Activated CD4-positive, alpha-beta T cell treated with anti-CD3 and anti-CD28 coated beads for 36 hours (primary cell): ENCODE measurements around the gene ABTB1. TPM values are rescaled to one million over a fixed set of nuclear protein-coding genes. Genes with fewer than 3 reads are reported as not detected.

ENCODE experiments used
- ATAC-seq: fragments of 200-7000 bp; cut with Tn5 transposase; one replicate; pipeline ENCODE4 v1.10.0; 2021; ENCODE audit warnings: mild to moderate bottlenecking, moderate library complexity
- CTCF ChIA-PET: fragments of 350-600 bp; sonication (Branson Sonifier 250); formaldehyde crosslinking; loops from one replicate; lab custom pipeline; 2021; ENCODE audit warnings: antibody characterized with exemption; lab: Charles Lee
- POLR2A ChIA-PET: fragments of 350-600 bp; sonication (Branson Sonifier 250); formaldehyde crosslinking; loops from one replicate; lab custom pipeline; 2021; ENCODE audit warnings: antibody characterized with exemption, inconsistent platforms; lab: Charles Lee
- DNase-seq: peaks from one replicate; pipeline ENCODE4 v3.0.0-alpha.2; 2020
- H3K27ac Mint-ChIP-seq: one replicate; pipeline ENCODE4 v1.8.0; 2021; ENCODE audit warnings: mixed read lengths
- H3K27me3 Mint-ChIP-seq: one replicate; pipeline ENCODE4 v1.8.0; 2021; ENCODE audit warnings: mixed read lengths
- H3K36me3 Mint-ChIP-seq: one replicate; pipeline ENCODE4 v1.8.0; 2021; ENCODE audit warnings: low read depth, mixed read lengths
- H3K4me1 Mint-ChIP-seq: one replicate; pipeline ENCODE4 v1.8.0; 2021; ENCODE audit warnings: mixed read lengths
- H3K4me3 Mint-ChIP-seq: one replicate; pipeline ENCODE4 v1.8.0; 2021; ENCODE audit warnings: mild to moderate bottlenecking, moderate library complexity, mixed read lengths
- H3K9me3 Mint-ChIP-seq: one replicate; pipeline ENCODE4 v1.8.0; 2021; ENCODE audit warnings: low read depth, mixed read lengths
- intact Hi-C, 2 experiments: fragments of 100-400 bp; cut with DNase I in 1 of 2; cut with micrococcal nuclease in 1 of 2; formaldehyde crosslinking; loops; one replicate each; pipeline versions ENCODE4 v1.14.2 to v1.15.1; 2022 to 2024; cut with DNase I, micrococcal nuclease
- total RNA-seq, 2 experiments: library from RNA; stranded (reverse); gene quantifications; one replicate each; pipeline ENCODE4 v1.2.3, GENCODE V29; 2021

Gene ABTB1
- total RNA-seq, 2 experiments from 2014 or later, result 8.3 to 9.6 TPM

- Mint-ChIP-seq H3K27ac (no peak overlapping the region), H3K36me3 (no peaks in the 10 kb centered on the region), H3K9me3 (peaks cover 2% of the 10 kb centered on the region), H3K27me3 (no peaks in the 10 kb centered on the region), H3K4me1 (no peaks in the 10 kb centered on the region), H3K4me3 (no peak overlapping the region)
- DNase-seq (no peak), ATAC-seq (no peak)
- POLR2A ChIA-PET, result no interaction called here
- intact Hi-C loops, result no loop called here
- CTCF ChIA-PET, result no interaction called here
Observed at GRCh38 chr3:127707851-127708411, 35.2 kb downstream of the ABTB1 start.

- Mint-ChIP-seq H3K36me3 (no peaks in the 10 kb centered on the region), H3K4me3 (no peak overlapping the region), H3K4me1 (no peaks in the 10 kb centered on the region), H3K27me3 (no peaks in the 10 kb centered on the region), H3K27ac (no peak overlapping the region), H3K9me3 (peaks cover under 1% of the 10 kb centered on the region)
- POLR2A ChIA-PET, result no interaction called here
- CTCF ChIA-PET, result no interaction called here
- ATAC-seq, result no peak
- intact Hi-C loops, result no loop called here
- DNase-seq, result no peak
Observed at GRCh38 chr3:127708837-127709236, 36.1 kb downstream of the ABTB1 start.

GRCh38 chr3:127709320-127710060 lies 36.7 kb downstream of the ABTB1 start:
- ChIA-PET CTCF (interaction anchor here (0.8 kb wide), 1 partner anchor 424 kb away, joined by 3 read pairs; no protein-coding TSS in a partner anchor), POLR2A (no interaction called here)
- no peak for DNase-seq
- Mint-ChIP-seq H3K36me3 (no peaks in the 10 kb centered on the region), H3K9me3 (no peaks in the 10 kb centered on the region), H3K27me3 (no peaks in the 10 kb centered on the region), H3K4me3 (no peak overlapping the region), H3K27ac (no peak overlapping the region), H3K4me1 (no peaks in the 10 kb centered on the region)
- ATAC-seq, result no peak
- intact Hi-C loops, result no loop called here

GRCh38 chr3:127710155-127710941 lies 37.6 kb downstream of the ABTB1 start:
- H3K4me1 Mint-ChIP-seq, result no peaks in the 10 kb centered on the region
- no peak for DNase-seq
- no peak overlapping the region for H3K27ac Mint-ChIP-seq
- CTCF ChIA-PET, result interaction anchor here (0.6 to 0.8 kb wide), 2 partner anchors 137 to 423 kb away, joined by 3 read pairs; no protein-coding TSS in a partner anchor
- H3K27me3 Mint-ChIP-seq, result no peaks in the 10 kb centered on the region
- H3K9me3 Mint-ChIP-seq, result no peaks in the 10 kb centered on the region
- ATAC-seq, result no peak
- POLR2A ChIA-PET, result no interaction called here
- H3K4me3 Mint-ChIP-seq, result no peak overlapping the region
- H3K36me3 Mint-ChIP-seq, result no peaks in the 10 kb centered on the region
- intact Hi-C loops, result no loop called here

GRCh38 chr3:127711021-127711695 lies 38.4 kb downstream of the ABTB1 start:
- no peak for DNase-seq

GRCh38 chr3:127711896-127712295 lies 39.1 kb downstream of the ABTB1 start:
- H3K4me1 Mint-ChIP-seq, result no peaks in the 10 kb centered on the region
- DNase-seq (no peak), ATAC-seq (no peak)
- no peaks in the 10 kb centered on the region for H3K9me3 Mint-ChIP-seq
- POLR2A ChIA-PET, result no interaction called here
- CTCF ChIA-PET, result interaction anchor here (0.7 to 1.2 kb wide), 2 partner anchors 10 to 115 kb away, joined by 3 read pairs; no protein-coding TSS in a partner anchor
- no peak overlapping the region for H3K27ac Mint-ChIP-seq
- no peaks in the 10 kb centered on the region for H3K27me3 Mint-ChIP-seq
- no peaks in the 10 kb centered on the region for H3K36me3 Mint-ChIP-seq
- no peak overlapping the region for H3K4me3 Mint-ChIP-seq
- intact Hi-C loops, result no loop called here

More at GRCh38 chr3:127711021-127711695, 38.4 kb downstream of the ABTB1 start:
- ChIA-PET POLR2A (no interaction called here), CTCF (interaction anchor here (0.6 to 0.7 kb wide), 3 partner anchors 28 to 136 kb away, joined by 3 read pairs; no protein-coding TSS in a partner anchor)
- no peaks in the 10 kb centered on the region for H3K36me3 Mint-ChIP-seq
- H3K27ac Mint-ChIP-seq, result no peak overlapping the region
- no peaks in the 10 kb centered on the region for H3K27me3 Mint-ChIP-seq
- no peaks in the 10 kb centered on the region for H3K9me3 Mint-ChIP-seq
- no peaks in the 10 kb centered on the region for H3K4me1 Mint-ChIP-seq
- no peak overlapping the region for H3K4me3 Mint-ChIP-seq
- ATAC-seq, result no peak
- intact Hi-C loops, result no loop called here

GRCh38 chr3:127712461-127712860 lies 39.7 kb downstream of the ABTB1 start:
- intact Hi-C loops, result no loop called here
- no peaks in the 10 kb centered on the region for H3K4me1 Mint-ChIP-seq
- ChIA-PET POLR2A (no interaction called here), CTCF (interaction anchor here (1.2 kb wide), 1 partner anchor 10 kb away, joined by 3 read pairs; no protein-coding TSS in a partner anchor)
- no peaks in the 10 kb centered on the region for H3K36me3 Mint-ChIP-seq
- H3K4me3 Mint-ChIP-seq, result no peak overlapping the region
- no peaks in the 10 kb centered on the region for H3K9me3 Mint-ChIP-seq
- ATAC-seq (no peak), DNase-seq (no peak)
- H3K27me3 Mint-ChIP-seq, result no peaks in the 10 kb centered on the region
- no peak overlapping the region for H3K27ac Mint-ChIP-seq

GRCh38 chr3:127712881-127713771 lies 40.4 kb downstream of the ABTB1 start:
- CTCF ChIA-PET, result interaction anchor here (1.2 kb wide), 1 partner anchor 9 kb away, joined by 3 read pairs; no protein-coding TSS in a partner anchor

GRCh38 chr3:127714125-127714571 lies 41.4 kb downstream of the ABTB1 start:
- no peak for ATAC-seq
- intact Hi-C loops, result no loop called here
- CTCF ChIA-PET, result interaction anchor here (0.7 kb wide), 1 partner anchor 18 kb away, joined by 3 read pairs; no protein-coding TSS in a partner anchor

More at GRCh38 chr3:127712881-127713771, 40.4 kb downstream of the ABTB1 start:
- H3K4me1 Mint-ChIP-seq, result no peaks in the 10 kb centered on the region
- intact Hi-C loops, result no loop called here
- H3K27me3 Mint-ChIP-seq, result no peaks in the 10 kb centered on the region
- H3K4me3 Mint-ChIP-seq, result no peak overlapping the region
- no peak overlapping the region for H3K27ac Mint-ChIP-seq
- no peaks in the 10 kb centered on the region for H3K36me3 Mint-ChIP-seq
- POLR2A ChIA-PET, result no interaction called here
- ATAC-seq, result no peak
- no peak for DNase-seq
- H3K9me3 Mint-ChIP-seq, result no peaks in the 10 kb centered on the region

GRCh38 chr3:127714866-127715265 lies 42.1 kb downstream of the ABTB1 start:
- ATAC-seq (no peak), DNase-seq (no peak)
- ChIA-PET POLR2A (no interaction called here), CTCF (no interaction called here)
- H3K4me1 Mint-ChIP-seq, result no peaks in the 10 kb centered on the region
- H3K4me3 Mint-ChIP-seq, result no peak overlapping the region
- no peak overlapping the region for H3K27ac Mint-ChIP-seq
- H3K27me3 Mint-ChIP-seq, result no peaks in the 10 kb centered on the region
- H3K36me3 Mint-ChIP-seq, result no peaks in the 10 kb centered on the region
- H3K9me3 Mint-ChIP-seq, result no peaks in the 10 kb centered on the region
- intact Hi-C loops, result no loop called here

More at GRCh38 chr3:127714125-127714571, 41.4 kb downstream of the ABTB1 start:
- Mint-ChIP-seq H3K4me1 (no peaks in the 10 kb centered on the region), H3K4me3 (no peak overlapping the region), H3K27ac (no peak overlapping the region), H3K9me3 (no peaks in the 10 kb centered on the region), H3K36me3 (no peaks in the 10 kb centered on the region), H3K27me3 (no peaks in the 10 kb centered on the region)
- POLR2A ChIA-PET, result no interaction called here
- no peak for DNase-seq
